ENCODE results near the gene NMNAT3. TPM values are rescaled to one million over a fixed set of nuclear protein-coding genes. Genes with fewer than 3 reads are reported as not detected.

Gene NMNAT3
- total RNA-seq, 2 experiments from 2014 or later = 1.2 to 1.3 TPM

DNA sequence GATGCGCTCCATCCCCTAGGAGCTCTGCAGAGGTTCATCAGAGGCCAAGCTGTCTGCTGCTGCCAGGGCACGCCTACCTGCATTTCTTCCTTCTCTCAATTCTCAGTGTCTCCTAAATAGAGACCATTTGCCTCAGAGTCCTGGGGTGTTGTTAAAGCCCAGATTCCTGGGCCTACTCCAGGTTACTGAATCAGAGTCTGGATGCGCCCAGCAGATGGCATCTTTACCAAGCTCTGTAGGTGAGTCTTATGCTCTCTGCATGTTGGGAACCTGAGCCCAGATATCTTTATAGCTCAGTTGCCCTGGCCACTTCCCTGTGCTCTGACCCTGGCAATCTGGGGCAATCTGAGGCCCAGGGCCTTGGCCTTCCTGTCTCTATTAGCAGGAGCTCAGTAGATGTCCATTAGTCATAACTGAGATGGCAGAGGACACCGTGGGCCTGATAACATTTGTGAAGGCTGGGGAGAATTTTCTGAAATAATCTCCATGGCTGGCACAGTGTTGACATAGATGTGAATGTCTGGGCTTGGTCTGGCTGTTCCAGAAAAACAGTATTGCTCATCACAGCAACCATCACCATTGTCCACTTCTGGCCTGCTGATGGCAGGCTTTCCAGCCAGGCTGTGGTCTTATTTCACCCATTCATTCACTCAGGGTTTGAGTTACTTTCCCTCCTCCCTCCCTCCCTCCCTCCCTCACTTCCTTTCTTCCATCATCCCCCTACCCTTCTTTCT, 125.0 kb downstream of the NMNAT3 start:
- Mint-ChIP-seq H3K36me3 (no peaks in the 10 kb centered on the region), H3K4me1 (no peaks in the 10 kb centered on the region), H3K27me3 (peaks cover 4% of the 10 kb centered on the region), H3K27ac (no peak overlapping the region), H3K9me3 (no peaks in the 10 kb centered on the region), H3K4me3 (no peak overlapping the region)
- POLR2A ChIA-PET = no interaction called here
- DNase-seq (no peak), ATAC-seq (ENCODE audit: low read depth) (no peak)

DNA sequence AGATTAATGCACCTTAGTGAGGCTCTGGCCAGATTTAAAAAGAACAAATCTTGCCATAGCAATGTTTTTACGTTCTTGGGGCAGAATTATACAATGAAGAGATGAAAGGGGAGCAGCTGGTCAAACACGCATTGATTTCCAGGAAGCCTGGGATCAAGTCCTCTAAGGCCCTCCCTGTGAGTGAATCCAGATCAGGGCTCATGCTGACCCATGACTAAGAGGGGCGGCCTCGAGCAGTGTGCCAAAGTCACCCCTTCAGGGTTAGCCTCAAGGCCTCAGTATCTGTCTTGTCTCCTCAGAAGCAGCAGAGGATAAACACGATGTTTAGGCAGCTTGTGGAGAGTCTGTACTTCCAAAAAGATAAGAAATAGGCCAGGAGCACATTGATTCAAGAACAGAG, 129.0 kb downstream of the NMNAT3 start:
- POLR2A ChIA-PET = no interaction called here

GRCh38 chr3:139547666-139548065, 130.1 kb downstream of the NMNAT3 start:
- Mint-ChIP-seq H3K27ac (no peak overlapping the region), H3K27me3 (peaks cover 4% of the 10 kb centered on the region), H3K36me3 (no peaks in the 10 kb centered on the region), H3K9me3 (no peaks in the 10 kb centered on the region), H3K4me1 (no peaks in the 10 kb centered on the region), H3K4me3 (no peak overlapping the region)
- POLR2A ChIA-PET = no interaction called here
- ATAC-seq (ENCODE audit: low read depth) = no peak
- DNase-seq = no peak

More for the DNA sequence above, 129.0 kb downstream of the NMNAT3 start:
- Mint-ChIP-seq H3K9me3 (no peaks in the 10 kb centered on the region), H3K4me3 (no peak overlapping the region), H3K36me3 (no peaks in the 10 kb centered on the region), H3K4me1 (no peaks in the 10 kb centered on the region), H3K27ac (no peak overlapping the region), H3K27me3 (peaks cover 1% of the 10 kb centered on the region)
- ATAC-seq (ENCODE audit: low read depth) (no peak), DNase-seq (no peak)

GRCh38 chr3:139546772-139547171, 131.0 kb downstream of the NMNAT3 start:
- H3K4me1 Mint-ChIP-seq = no peaks in the 10 kb centered on the region
- H3K4me3 Mint-ChIP-seq = no peak overlapping the region
- POLR2A ChIA-PET = no interaction called here
- H3K9me3 Mint-ChIP-seq = no peaks in the 10 kb centered on the region
- no peak for ATAC-seq (ENCODE audit: low read depth)
- no peaks in the 10 kb centered on the region for H3K36me3 Mint-ChIP-seq
- H3K27me3 Mint-ChIP-seq = peaks cover 10% of the 10 kb centered on the region
- DNase-seq = no peak
- no peak overlapping the region for H3K27ac Mint-ChIP-seq

- no peak for DNase-seq
- no peak for ATAC-seq (ENCODE audit: low read depth)
- Mint-ChIP-seq H3K27me3 (peaks cover 39% of the 10 kb centered on the region), H3K4me1 (peaks cover 23% of the 10 kb centered on the region), H3K27ac (peak overlapping the region; percentile 27), H3K36me3 (no peaks in the 10 kb centered on the region), H3K9me3 (no peaks in the 10 kb centered on the region), H3K4me3 (no peak overlapping the region)
- POLR2A ChIA-PET = no interaction called here
These were observed 136.1 kb downstream of the NMNAT3 start for GRCh38 chr3:139541532-139542288.

DNA sequence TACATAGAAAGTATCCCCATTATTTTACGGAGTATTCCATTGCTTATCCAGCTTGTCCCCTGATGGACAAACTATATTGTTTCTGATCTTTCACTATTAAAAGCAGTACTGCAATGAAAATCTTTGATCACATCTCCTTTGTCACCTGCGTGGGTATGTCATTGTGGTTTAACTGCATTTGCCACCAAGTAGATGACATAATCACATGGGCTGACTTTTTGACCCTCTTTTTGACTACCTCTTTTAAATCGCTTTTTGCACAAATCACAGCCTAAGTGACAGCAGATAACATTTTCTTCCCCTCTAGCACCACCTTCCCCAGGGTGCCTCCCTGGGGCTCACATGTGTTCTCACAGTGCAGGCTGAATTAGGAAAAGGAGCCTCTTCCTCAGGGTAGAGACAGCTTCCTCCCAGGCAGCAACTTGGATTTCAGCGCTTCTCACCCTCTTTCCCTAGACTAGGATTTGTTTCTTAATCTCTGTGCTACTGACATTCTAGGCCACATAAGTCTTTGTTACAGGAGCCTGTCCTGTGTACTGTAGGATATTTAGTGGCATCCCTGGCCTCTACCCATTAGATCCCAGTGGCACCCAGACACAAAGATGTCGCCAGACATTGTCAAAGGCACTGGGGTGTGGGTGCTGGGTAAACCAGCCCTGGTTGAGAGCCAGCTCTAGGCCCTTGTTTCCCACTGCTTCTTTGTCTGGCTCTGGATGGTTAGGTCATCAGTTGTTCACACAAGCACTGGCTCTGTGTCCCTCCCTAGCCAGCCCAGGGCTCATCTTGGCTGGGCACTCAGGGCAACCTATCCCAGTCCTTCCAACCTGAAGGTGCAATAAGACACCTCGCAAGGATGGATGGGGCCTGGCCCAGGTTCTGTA, 136.9 kb downstream of the NMNAT3 start:
- peaks cover 39% of the 10 kb centered on the region for H3K27me3 Mint-ChIP-seq
- POLR2A ChIA-PET = no interaction called here
- H3K27ac Mint-ChIP-seq = no peak overlapping the region
- no peak for ATAC-seq (ENCODE audit: low read depth)
- H3K9me3 Mint-ChIP-seq = no peaks in the 10 kb centered on the region
- no peaks in the 10 kb centered on the region for H3K36me3 Mint-ChIP-seq
- H3K4me1 Mint-ChIP-seq = peaks cover 23% of the 10 kb centered on the region
- no peak for DNase-seq
- peak overlapping the region; percentile 1 for H3K4me3 Mint-ChIP-seq

GRCh38 chr3:139538733-139539132, 139.0 kb downstream of the NMNAT3 start:
- H3K4me3 Mint-ChIP-seq = peak overlapping the region; percentile 60
- no peak overlapping the region for H3K27ac Mint-ChIP-seq
- H3K36me3 Mint-ChIP-seq = no peaks in the 10 kb centered on the region
- ATAC-seq (ENCODE audit: low read depth) = no peak
- H3K9me3 Mint-ChIP-seq = no peaks in the 10 kb centered on the region
- peaks cover 43% of the 10 kb centered on the region for H3K27me3 Mint-ChIP-seq
- POLR2A ChIA-PET = no interaction called here
- peaks cover 23% of the 10 kb centered on the region for H3K4me1 Mint-ChIP-seq
- DNase-seq = no peak

- POLR2A ChIA-PET = no interaction called here
- H3K9me3 Mint-ChIP-seq = no peaks in the 10 kb centered on the region
- no peak overlapping the region for H3K4me3 Mint-ChIP-seq
- no peaks in the 10 kb centered on the region for H3K36me3 Mint-ChIP-seq
- DNase-seq = no peak
- ATAC-seq (ENCODE audit: low read depth) = no peak
- H3K27ac Mint-ChIP-seq = no peak overlapping the region
- peaks cover 43% of the 10 kb centered on the region for H3K27me3 Mint-ChIP-seq
- H3K4me1 Mint-ChIP-seq = peaks cover 23% of the 10 kb centered on the region
These were observed 139.8 kb downstream of the NMNAT3 start for GRCh38 chr3:139537795-139538621.

DNA sequence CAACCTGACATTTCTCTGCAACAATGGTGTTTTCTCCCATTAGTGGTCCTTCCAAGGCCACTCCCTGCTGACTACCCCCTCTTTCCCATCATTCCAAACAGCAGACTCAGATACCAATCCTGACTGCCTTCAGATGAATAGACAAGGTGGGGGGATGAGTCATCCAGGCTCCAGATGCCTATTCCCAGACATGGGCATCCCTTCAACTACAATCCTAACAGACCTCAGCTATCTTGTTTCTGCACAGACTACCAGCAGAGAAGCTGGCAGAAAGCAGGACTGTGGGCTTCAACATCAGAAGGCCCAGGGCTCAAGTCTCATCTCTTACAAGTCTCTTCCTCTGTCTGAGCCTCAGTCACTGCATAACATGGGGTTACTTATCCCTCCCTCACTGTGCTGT, 140.4 kb downstream of the NMNAT3 start:
- Mint-ChIP-seq H3K27me3 (peaks cover 38% of the 10 kb centered on the region), H3K9me3 (no peaks in the 10 kb centered on the region)
- ATAC-seq (ENCODE audit: low read depth) = no peak

DNA sequence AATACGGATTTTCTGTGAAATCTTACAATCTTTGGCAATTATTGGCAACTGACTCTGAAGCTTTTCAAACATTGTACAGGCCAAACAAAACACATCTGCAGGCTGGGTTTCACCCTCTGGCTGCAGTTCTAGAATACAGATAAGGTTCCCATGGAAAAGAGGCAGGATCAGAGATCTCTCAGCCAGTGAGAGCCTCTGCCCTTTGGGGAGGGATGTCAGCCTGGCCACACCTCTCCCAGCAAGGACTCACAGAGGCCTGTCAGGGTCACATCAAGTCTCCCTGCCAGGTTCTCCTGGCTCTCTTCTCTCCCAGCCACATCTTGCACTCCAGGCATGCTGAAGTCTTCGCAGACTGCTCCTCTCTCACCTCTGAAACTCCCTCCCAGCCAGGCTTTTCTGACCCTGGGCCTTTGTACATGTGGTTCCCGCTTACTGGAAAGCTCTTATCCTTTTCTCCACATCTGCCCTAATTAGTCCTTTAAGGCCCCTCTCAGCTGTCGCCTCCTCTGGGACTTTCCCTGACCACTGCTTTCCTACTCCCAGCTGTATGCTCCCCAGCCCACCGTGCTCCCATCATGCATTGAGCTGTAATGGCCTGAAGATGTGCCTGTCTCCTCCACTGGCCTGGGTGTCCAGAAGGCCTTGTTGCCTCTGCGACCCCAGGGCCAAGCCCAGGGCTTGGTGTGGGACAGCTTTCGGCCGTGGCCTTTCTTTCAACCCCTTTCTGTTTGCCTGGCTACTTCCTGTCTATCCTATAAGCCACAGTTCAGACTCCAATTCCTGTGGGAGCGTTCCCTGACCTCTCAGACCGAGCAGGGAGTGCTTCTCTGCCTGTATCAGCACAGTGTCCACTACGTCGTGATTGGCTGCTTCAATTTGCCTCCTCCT, 142.5 kb downstream of the NMNAT3 start:
- no peaks in the 10 kb centered on the region for H3K9me3 Mint-ChIP-seq
- H3K4me1 Mint-ChIP-seq = peaks cover 17% of the 10 kb centered on the region
- no peak overlapping the region for H3K27ac Mint-ChIP-seq
- ATAC-seq (ENCODE audit: low read depth) (no peak), DNase-seq (no peak)
- peaks cover 24% of the 10 kb centered on the region for H3K27me3 Mint-ChIP-seq
- no peak overlapping the region for H3K4me3 Mint-ChIP-seq
- POLR2A ChIA-PET = no interaction called here
- H3K36me3 Mint-ChIP-seq = no peaks in the 10 kb centered on the region

More for the DNA sequence above, 140.4 kb downstream of the NMNAT3 start:
- POLR2A ChIA-PET = no interaction called here
- H3K4me1 Mint-ChIP-seq = peaks cover 23% of the 10 kb centered on the region
- DNase-seq = no peak
- H3K36me3 Mint-ChIP-seq = no peaks in the 10 kb centered on the region
- no peak overlapping the region for H3K4me3 Mint-ChIP-seq
- H3K27ac Mint-ChIP-seq = no peak overlapping the region

DNA sequence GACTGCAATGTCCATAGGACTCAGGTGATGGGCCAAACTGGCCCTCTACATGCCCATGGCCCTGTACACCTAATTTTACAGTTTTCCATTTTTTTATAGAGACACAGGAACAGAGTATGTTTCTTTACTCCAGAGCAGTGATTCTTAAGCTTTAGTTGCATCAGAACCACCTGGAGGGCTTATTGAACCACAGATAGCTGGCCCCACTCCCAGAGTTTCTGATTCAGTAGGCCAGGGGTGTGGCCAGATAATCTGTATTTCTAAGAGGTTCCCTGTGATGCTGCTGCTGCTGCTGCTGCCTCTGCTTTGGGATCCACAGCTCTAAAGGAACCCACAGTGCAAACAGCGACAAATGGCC, 143.3 kb downstream of the NMNAT3 start:
- Mint-ChIP-seq H3K9me3 (no peaks in the 10 kb centered on the region), H3K4me3 (no peak overlapping the region), H3K27ac (no peak overlapping the region), H3K36me3 (no peaks in the 10 kb centered on the region), H3K4me1 (peaks cover 13% of the 10 kb centered on the region), H3K27me3 (peaks cover 16% of the 10 kb centered on the region)
- POLR2A ChIA-PET = no interaction called here
- ATAC-seq (ENCODE audit: low read depth) (no peak), DNase-seq (no peak)

DNA sequence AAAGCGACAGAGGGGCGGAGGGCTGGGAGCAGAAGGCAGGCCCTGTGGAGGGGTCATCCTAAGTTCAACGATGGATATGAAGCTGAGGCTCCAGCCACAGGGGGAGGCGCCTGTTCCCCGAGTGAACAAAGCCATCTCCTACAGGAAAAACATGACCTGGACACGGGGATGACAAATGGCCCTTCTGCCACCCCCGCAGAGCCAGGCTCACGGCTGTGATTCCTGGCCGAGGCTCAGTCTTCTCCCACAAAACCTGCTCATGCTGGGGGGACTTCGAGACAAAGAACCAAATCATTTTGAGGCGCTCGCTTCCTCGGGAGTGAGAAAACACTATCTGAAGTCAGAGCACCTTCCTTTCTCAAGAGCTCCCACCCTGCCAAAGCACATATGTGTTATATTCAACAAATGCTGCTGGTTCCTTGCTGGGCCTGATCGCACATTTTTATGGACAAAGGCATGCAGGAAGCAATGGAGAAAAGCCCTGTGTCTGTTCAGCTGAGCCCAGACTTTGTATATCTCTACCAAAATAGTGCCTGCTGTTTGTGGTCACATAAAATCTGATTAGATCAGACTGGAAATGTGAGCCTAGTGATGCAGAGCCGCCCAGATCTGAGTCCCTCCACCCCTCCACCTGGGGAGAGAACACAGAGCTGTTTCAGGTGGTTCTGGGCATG, 143.9 kb downstream of the NMNAT3 start:
- ATAC-seq (ENCODE audit: low read depth) = no peak
- H3K9me3 Mint-ChIP-seq = no peaks in the 10 kb centered on the region

More for the DNA sequence above, 143.9 kb downstream of the NMNAT3 start:
- no peak overlapping the region for H3K4me3 Mint-ChIP-seq
- H3K27me3 Mint-ChIP-seq = peaks cover 14% of the 10 kb centered on the region
- peaks cover 13% of the 10 kb centered on the region for H3K4me1 Mint-ChIP-seq
- no peak overlapping the region for H3K27ac Mint-ChIP-seq
- no peaks in the 10 kb centered on the region for H3K36me3 Mint-ChIP-seq
- no peak for DNase-seq
- POLR2A ChIA-PET = no interaction called here
